ENCODE results near the gene URB1. TPM values are rescaled to one million over a fixed set of nuclear protein-coding genes. Genes with fewer than 3 reads are reported as not detected.

URB1 gene
- total and polyA plus RNA-seq, 2 donors (not counting 3 experiments of a cell fraction or from before 2014, with no cell fraction given), result 8.0 to 27.3 TPM

GRCh38 chr21:32336711-32337110 is 56.1 kb downstream of the URB1 start:
- TF ChIP-seq EZH2 (IDR thresholded peaks at IDR 0.05; ENCODE audit: borderline replicate concordance, low read depth, low read length, severe bottlenecking) (no peak), JUN (IDR thresholded peaks at IDR 0.05; ENCODE audit: borderline replicate concordance, insufficient read depth, insufficient read length, low read depth) (no peak), CTCF (IDR thresholded peaks at IDR 0.05; ENCODE audit: extremely low read depth in 1 of 2, insufficient read depth in 1 of 2, low read depth in 1 of 2, low read length in 2 of 2) (no peak), POLR2A (IDR thresholded peaks at IDR 0.05; ENCODE audit: low read depth, low read length) (no peak), MAX (IDR thresholded peaks at IDR 0.05; ENCODE audit: insufficient read depth, insufficient read length) (no peak), FOS (IDR thresholded peaks at IDR 0.05; ENCODE audit: borderline replicate concordance, insufficient read depth, low read length) (no peak), GATA2 (IDR thresholded peaks at IDR 0.05; ENCODE audit: insufficient read depth, insufficient read length, low read depth, low read length) (no peak), POLR2AphosphoS5 (IDR thresholded peaks at IDR 0.05; ENCODE audit: insufficient read depth, low read depth, low read length) (no peak), MYC (IDR thresholded peaks at IDR 0.05; ENCODE audit: low read depth, low read length) (no peak)
- H3K27ac ChIP-seq (ENCODE audit: insufficient read depth, low read depth, low read length), result no peak overlapping the region
- H3K9me3 ChIP-seq (replicated peaks; ENCODE audit: control insufficient read depth, insufficient read depth, low read length), result no peaks in the 10 kb centered on the region
- H4K20me1 ChIP-seq (replicated peaks; ENCODE audit: control insufficient read depth, extremely low read depth, insufficient read depth, low read length), result no peaks in the 10 kb centered on the region
- no peak overlapping the region for H3K4me2 ChIP-seq (ENCODE audit: insufficient read depth, low read length)
- POLR2A ChIA-PET, result no interaction called here
- H3K27me3 ChIP-seq (ENCODE audit: control insufficient read depth in 2 of 2, insufficient read depth in 2 of 2, low read length in 2 of 2), result no peaks in the 10 kb centered on the region
- no peak overlapping the region for H2AFZ ChIP-seq (ENCODE audit: low read depth, low read length)
- no peak overlapping the region for H3K9ac ChIP-seq (replicated peaks; ENCODE audit: extremely low read depth, insufficient read depth, low read length)
- H3K4me3 ChIP-seq (replicated peaks in 1 of 3; ENCODE audit: insufficient read depth in 1 of 3, low read depth in 1 of 3, low read length in 3 of 3), result no peak overlapping the region
- FAIRE-seq (no peak), DNase-seq (ENCODE audit: low read depth, low spot score) (no peak)
- intact Hi-C loops (cut with micrococcal nuclease) (no loop called here), dilution Hi-C loops (cut with MboI; ENCODE audit: extremely low pct_ligation_motif_present, low sequenced_read_pairs) (no loop called here)
- CTCF ChIA-PET, result interaction anchor here (0.5 kb wide), 1 partner anchor 264 kb away, joined by 3 read pairs; no protein-coding TSS in a partner anchor
- no TSS peak for BruUV-seq (replicated peaks)
- H3K79me2 ChIP-seq (ENCODE audit: control insufficient read depth, insufficient read depth, low read length), result no peaks in the 10 kb centered on the region
- H3K9me1 ChIP-seq (replicated peaks; ENCODE audit: control insufficient read depth, extremely low read depth, insufficient read depth, low read length), result no peaks in the 10 kb centered on the region
- H3K4me1 ChIP-seq (ENCODE audit: control insufficient read depth, extremely low read depth, insufficient read depth, low read length), result peaks cover 6% of the 10 kb centered on the region
- peaks cover 14 to 33% of the 10 kb centered on the region in 2 experiments for H3K36me3 ChIP-seq (ENCODE audit: control insufficient read depth in 2 of 2, extremely low read depth in 1 of 2, insufficient read depth in 2 of 2, low read length in 2 of 2)

Data from endothelial cell of umbilical vein (primary cell).